HUES6 (cell line): ENCODE results near the gene PTPRS.
A peak's percentile ranks its signal among the peaks of the same experiment; 100 is the strongest.

Experiments used
- H3K27ac ChIP-seq: 2 replicates; pipeline ENCODE4 v1.7.0; 2013; ENCODE audit warnings: low read depth, mild to moderate bottlenecking, low read length, inconsistent platforms
- H3K27me3 ChIP-seq: 2 replicates; pipeline ENCODE4 v1.6.1; 2013; ENCODE audit warnings: low read length; ENCODE audit not compliant: control insufficient read depth, insufficient read depth
- H3K36me3 ChIP-seq: 2 replicates; pipeline ENCODE4 v1.6.1; 2013; ENCODE audit warnings: low read length; ENCODE audit not compliant: control insufficient read depth, insufficient read depth
- H3K4me1 ChIP-seq: 2 replicates; pipeline ENCODE4 v1.6.1; 2013; ENCODE audit warnings: low read length; ENCODE audit not compliant: control insufficient read depth, insufficient read depth
- H3K4me3 ChIP-seq: 2 replicates; pipeline ENCODE4 v1.5.1; 2013; ENCODE audit warnings: low read depth, low read length
- H3K9ac ChIP-seq: one replicate; pipeline ENCODE4 v1.6.1; 2013; ENCODE audit warnings: mild to moderate bottlenecking, low read length
- H3K9me3 ChIP-seq: 2 replicates; pipeline ENCODE4 v1.6.1; 2013; ENCODE audit warnings: low read depth, low read length; ENCODE audit not compliant: control insufficient read depth, insufficient read depth

PTPRS gene

DNA sequence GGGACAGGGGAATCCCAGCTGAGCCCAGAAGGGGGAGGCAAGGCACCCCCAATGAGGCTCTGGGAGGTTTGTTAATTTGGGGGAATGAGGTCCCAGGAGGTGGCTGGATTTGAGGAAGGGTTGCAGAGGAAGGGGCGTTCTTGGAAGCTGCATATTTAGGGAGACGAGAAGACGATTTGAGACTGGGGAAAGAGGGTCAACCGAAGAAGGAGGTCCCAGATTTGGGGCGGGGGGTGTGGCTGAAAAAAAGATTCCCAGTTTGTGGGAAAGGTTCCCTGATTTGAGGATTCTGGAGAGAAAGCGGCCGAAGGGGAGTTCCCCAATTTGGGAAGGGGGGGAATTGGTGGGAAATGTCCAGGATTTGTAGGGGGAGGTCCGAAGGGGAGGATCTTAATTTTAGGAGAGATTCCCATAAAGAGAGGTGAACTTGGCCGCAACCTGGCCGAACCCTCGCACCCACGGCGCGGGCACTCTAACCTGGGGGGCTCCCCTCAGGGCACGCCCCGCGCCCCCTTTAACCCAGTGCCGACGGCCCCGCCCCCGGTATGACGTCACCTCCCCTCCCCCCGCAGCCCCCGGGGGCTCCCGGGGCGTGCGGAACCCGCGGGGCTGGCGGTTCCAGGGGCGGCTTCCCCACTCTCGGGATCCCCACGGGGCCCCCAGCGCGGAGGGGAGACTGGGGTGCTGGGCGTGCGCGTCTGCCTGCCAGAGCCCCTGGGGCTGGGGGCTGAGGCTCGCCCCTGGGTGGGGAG lies 1.2 kb downstream of the PTPRS start:
- Histone ChIP-seq H3K9ac (peak overlapping the region; percentile 72), H3K4me1 (peaks cover 18% of the 10 kb centered on the region), H3K27me3 (peaks cover 33% of the 10 kb centered on the region), H3K4me3 (peak overlapping the region; percentile 78), H3K27ac (peak overlapping the region; percentile 76; the same call in 1 of the 2 replicates), H3K36me3 (peaks cover 2% of the 10 kb centered on the region; the same call in 1 of the 2 replicates), H3K9me3 (no peaks in the 10 kb centered on the region)

DNA sequence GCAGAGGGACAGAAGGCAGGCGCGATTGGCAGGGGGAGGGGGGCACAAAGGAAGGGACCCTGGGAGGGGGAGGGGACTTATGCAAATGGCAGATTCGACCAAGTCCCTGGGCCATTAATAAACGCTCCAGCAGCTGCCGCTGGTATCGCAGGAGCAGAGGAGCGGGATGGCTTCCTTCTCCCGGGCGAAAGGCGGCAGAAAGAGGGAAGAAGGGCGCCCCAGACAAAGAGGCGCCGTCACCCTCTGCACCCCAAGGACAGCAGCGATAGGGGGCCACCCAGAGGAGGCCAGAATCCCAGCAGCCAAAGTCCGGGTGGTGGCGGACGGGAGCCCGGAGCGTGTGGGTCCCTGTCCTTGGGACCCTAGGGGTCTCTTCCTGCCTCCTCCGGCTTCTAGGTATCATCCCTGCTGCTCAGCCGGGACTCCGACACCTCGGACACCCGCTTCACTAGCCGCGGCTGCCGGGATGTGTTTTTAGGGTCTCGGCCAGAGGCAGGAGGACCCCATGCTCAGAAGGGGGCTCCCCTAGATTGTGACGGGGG lies 1.9 kb downstream of the PTPRS start:
- Histone ChIP-seq H3K9me3 (no peaks in the 10 kb centered on the region), H3K36me3 (peaks cover 4% of the 10 kb centered on the region; the same call in 1 of the 2 replicates), H3K4me1 (peaks cover 18% of the 10 kb centered on the region), H3K27me3 (peaks cover 33% of the 10 kb centered on the region), H3K27ac (no peak overlapping the region), H3K9ac (peak overlapping the region; percentile 69), H3K4me3 (peak overlapping the region; percentile 78)

DNA sequence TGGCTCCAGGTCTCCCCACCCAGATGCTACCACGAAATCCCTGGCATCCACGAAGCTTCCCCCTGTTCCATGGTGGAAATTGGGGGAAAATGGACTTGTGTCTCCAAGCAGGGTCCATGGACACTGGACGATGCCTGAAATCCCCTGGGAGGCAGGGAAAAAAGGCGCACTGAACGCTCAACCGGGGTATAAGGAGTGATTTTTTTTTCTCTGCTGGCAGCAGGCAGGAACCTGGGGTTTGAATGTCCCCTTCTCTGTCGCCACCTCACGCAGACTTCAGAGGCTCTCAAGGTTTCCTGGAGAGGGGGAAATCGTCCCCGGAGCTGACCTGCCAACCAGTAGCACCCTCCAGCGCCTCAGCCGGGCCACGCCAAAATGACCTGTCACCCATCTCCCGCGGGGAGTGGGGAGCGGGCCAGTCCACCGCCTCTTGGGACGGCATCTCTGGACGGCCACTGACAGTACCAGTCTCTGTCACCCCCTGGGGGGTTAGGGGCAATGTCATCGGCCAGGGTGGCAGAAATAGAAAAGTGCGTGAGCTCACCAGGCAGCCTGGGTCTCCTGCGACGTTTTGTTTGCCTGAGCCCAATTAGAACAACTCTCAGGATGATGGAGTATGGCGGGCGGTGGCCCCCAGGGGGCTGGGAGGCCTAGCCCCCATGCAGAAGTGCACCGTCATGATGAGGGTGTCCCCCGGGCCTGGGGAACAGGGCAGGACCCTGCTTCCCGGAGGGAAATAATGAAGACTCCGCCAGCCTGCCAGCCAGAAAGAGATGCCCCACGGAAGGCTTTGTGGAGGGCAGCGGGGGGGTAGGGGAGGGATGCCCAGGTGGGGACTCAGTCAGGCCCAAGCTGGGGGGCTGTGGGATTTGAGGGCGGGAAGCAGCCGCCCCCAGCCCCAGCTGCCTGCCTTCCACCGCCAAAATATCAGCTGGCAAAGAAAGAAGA lies 2.6 kb downstream of the PTPRS start:
- Histone ChIP-seq H3K9ac (peak overlapping the region; percentile 15), H3K4me1 (peaks cover 18% of the 10 kb centered on the region), H3K9me3 (no peaks in the 10 kb centered on the region), H3K27ac (no peak overlapping the region), H3K4me3 (peak overlapping the region; percentile 78), H3K36me3 (peaks cover 8% of the 10 kb centered on the region), H3K27me3 (peaks cover 33% of the 10 kb centered on the region)

- Histone ChIP-seq H3K9me3 (no peaks in the 10 kb centered on the region), H3K9ac (no peak overlapping the region), H3K36me3 (peaks cover 8% of the 10 kb centered on the region), H3K27me3 (peaks cover 33% of the 10 kb centered on the region), H3K4me1 (peaks cover 18% of the 10 kb centered on the region), H3K27ac (no peak overlapping the region), H3K4me3 (no peak overlapping the region)
Observed at GRCh38 chr19:5337126-5337525, 3.5 kb downstream of the PTPRS start.

DNA sequence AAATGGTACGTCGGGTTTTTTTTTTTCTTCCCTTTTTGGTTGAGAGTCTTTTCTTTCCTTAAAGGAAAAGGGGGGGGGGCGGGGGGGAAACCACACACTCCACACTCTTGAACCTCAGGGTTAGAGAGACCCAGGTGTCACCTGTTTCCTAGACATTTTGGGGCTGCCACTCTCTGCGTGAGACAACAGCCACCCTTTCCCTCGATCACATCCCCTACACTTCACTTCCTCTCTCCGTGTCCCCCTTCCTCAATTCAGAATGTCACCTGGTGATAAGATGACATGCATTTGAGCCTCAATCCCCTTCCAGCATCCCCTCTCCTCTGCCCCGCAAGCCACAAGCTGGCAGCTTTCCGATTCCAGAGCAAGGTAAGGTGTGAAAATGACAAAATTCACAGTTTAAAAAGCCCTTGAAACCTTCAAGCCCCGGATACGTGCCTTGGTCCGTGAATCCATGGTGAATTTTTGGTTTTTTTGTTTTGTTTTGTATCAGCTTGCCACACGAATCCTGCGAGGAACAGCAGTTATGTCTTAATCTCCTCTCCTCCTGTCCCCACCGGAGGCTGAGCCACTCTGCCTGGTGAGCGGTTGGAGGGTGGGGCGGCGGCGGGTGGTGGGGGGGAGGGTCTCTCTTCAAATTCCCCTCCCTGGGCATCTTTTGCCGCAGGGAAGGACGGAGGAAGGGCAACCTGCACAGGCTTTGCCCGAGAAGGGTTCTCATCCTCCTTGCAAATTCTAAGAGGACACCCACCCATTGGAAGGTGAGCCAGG lies 4.2 kb downstream of the PTPRS start:
- H3K36me3 ChIP-seq = peaks cover 8% of the 10 kb centered on the region
- H3K4me1 ChIP-seq = peaks cover 18% of the 10 kb centered on the region
- peaks cover 26% of the 10 kb centered on the region for H3K27me3 ChIP-seq
- no peaks in the 10 kb centered on the region for H3K9me3 ChIP-seq
- H3K4me3 ChIP-seq = no peak overlapping the region
- no peak overlapping the region for H3K9ac ChIP-seq
- no peak overlapping the region for H3K27ac ChIP-seq

GRCh38 chr19:5335593-5335992 lies 5.0 kb downstream of the PTPRS start:
- Histone ChIP-seq H3K9me3 (no peaks in the 10 kb centered on the region), H3K27me3 (peaks cover 21% of the 10 kb centered on the region; the same call in 1 of the 2 replicates), H3K4me1 (peaks cover 18% of the 10 kb centered on the region), H3K4me3 (no peak overlapping the region), H3K36me3 (peaks cover 8% of the 10 kb centered on the region), H3K27ac (no peak overlapping the region), H3K9ac (no peak overlapping the region)

DNA sequence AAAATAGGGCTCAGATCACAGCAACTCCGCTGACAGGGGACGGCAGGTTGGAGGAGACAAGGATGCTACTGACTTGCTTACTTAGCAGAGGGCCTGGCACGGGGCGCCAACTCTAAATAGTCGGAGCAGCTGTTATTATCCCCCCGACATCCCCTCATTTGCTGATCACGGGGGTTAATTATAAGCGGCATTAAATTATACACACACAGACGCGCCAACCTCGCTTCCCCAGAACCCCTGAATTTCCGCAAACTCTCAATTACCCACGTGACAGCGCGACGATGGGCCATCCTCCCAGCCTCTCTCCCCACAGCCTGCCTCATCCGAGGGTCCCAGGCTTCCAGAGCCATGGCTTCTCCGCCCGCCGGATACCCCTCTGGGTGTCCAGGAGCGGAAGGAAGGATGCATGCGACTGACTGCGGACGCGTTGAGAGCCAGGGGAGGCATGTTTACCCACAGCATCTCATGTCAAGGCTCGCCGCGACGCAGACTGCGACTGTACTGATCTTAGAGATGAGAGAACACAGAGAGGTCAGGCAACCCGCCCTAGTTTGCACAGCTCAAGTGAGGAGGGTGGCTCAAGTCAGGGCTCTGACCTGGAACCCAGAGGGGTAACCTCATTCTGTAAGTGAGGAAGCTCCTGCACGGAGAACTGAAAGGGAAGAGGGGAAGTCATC lies 5.7 kb downstream of the PTPRS start:
- Histone ChIP-seq H3K36me3 (peaks cover 8% of the 10 kb centered on the region), H3K4me3 (no peak overlapping the region), H3K27ac (no peak overlapping the region), H3K4me1 (peaks cover 18% of the 10 kb centered on the region), H3K9me3 (no peaks in the 10 kb centered on the region), H3K9ac (no peak overlapping the region), H3K27me3 (peaks cover 21% of the 10 kb centered on the region; the same call in 1 of the 2 replicates)

GRCh38 chr19:5334366-5334739 lies 6.3 kb downstream of the PTPRS start:
- Histone ChIP-seq H3K9ac (no peak overlapping the region), H3K27ac (no peak overlapping the region), H3K4me3 (no peak overlapping the region), H3K4me1 (peaks cover 18% of the 10 kb centered on the region), H3K36me3 (peaks cover 8% of the 10 kb centered on the region), H3K9me3 (no peaks in the 10 kb centered on the region), H3K27me3 (peaks cover 21% of the 10 kb centered on the region; the same call in 1 of the 2 replicates)

- Histone ChIP-seq H3K27me3 (peaks cover 21% of the 10 kb centered on the region; the same call in 1 of the 2 replicates), H3K9ac (no peak overlapping the region), H3K36me3 (peaks cover 13% of the 10 kb centered on the region)
Observed at GRCh38 chr19:5333581-5334365, 6.8 kb downstream of the PTPRS start.

More at GRCh38 chr19:5333581-5334365, 6.8 kb downstream of the PTPRS start:
- H3K4me3 ChIP-seq = no peak overlapping the region
- H3K27ac ChIP-seq = no peak overlapping the region
- no peaks in the 10 kb centered on the region for H3K9me3 ChIP-seq
- H3K4me1 ChIP-seq = peaks cover 18% of the 10 kb centered on the region
